Neuronal stem cell (in vitro differentiated cells): ENCODE measurements around the gene SMIM44.

ENCODE experiments used
- DNase-seq: peaks from one replicate; pipeline ENCODE4 v3.0.0-alpha.2; 2013; ENCODE audit warnings: low spot score
- H2AFZ ChIP-seq: one replicate; pipeline ENCODE4 v1.6.1; 2013; ENCODE audit warnings: mild to moderate bottlenecking, low read length, inconsistent platforms
- H2AK5ac ChIP-seq: 2 replicates; pipeline ENCODE4 v1.6.1; 2013; ENCODE audit warnings: low read depth, mild to moderate bottlenecking, inconsistent platforms, low read length, moderate library complexity, mixed read lengths
- H2BK120ac ChIP-seq: 2 replicates; pipeline ENCODE4 v1.6.1; 2013; ENCODE audit warnings: low read depth, mild to moderate bottlenecking, inconsistent platforms, low read length, moderate library complexity, mixed read lengths
- H2BK12ac ChIP-seq: one replicate; pipeline ENCODE4 v1.6.1; 2013; ENCODE audit warnings: low read length, inconsistent platforms
- H2BK15ac ChIP-seq: 2 replicates; pipeline ENCODE4 v1.6.1; 2013; ENCODE audit warnings: mild to moderate bottlenecking, low read length, inconsistent platforms, mixed read lengths
- H2BK5ac ChIP-seq: one replicate; pipeline ENCODE4 v1.6.1; 2013; ENCODE audit warnings: inconsistent platforms, mild to moderate bottlenecking, low read length, moderate library complexity
- H3K14ac ChIP-seq: one replicate; pipeline ENCODE4 v1.6.1; 2013; ENCODE audit warnings: low read length, inconsistent platforms
- H3K18ac ChIP-seq: 2 replicates; pipeline ENCODE4 v1.6.1; 2013; ENCODE audit warnings: low read length, inconsistent platforms
- H3K23ac ChIP-seq: 2 replicates; pipeline ENCODE4 v1.6.1; 2013; ENCODE audit warnings: low read depth, mild to moderate bottlenecking, mixed read lengths, low read length, inconsistent platforms; ENCODE audit not compliant: poor library complexity
- H3K27ac ChIP-seq: replicated peaks from 3 replicates; pipeline ENCODE4 v1.5.1; 2013; ENCODE audit warnings: low read length, inconsistent platforms
- H3K27me3 ChIP-seq, 3 experiments: 2 replicates each; pipeline ENCODE4 v1.6.1; 2013; ENCODE audit warnings: low read length in 3 of 3, mild to moderate bottlenecking in 2 of 3, inconsistent platforms in 1 of 3, low read depth in 1 of 3, mixed read lengths in 1 of 3, moderate library complexity in 1 of 3; ENCODE audit not compliant: control insufficient read depth in 3 of 3, insufficient read depth in 3 of 3
- H3K36me3 ChIP-seq, 2 donors: replicated peaks in 1 of 2; 2 replicates each; pipeline ENCODE4 v1.6.1; 2013; ENCODE audit warnings: low read length in 2 of 2; ENCODE audit not compliant: control insufficient read depth in 2 of 2, insufficient read depth in 2 of 2
- H3K4ac ChIP-seq: 2 replicates; pipeline ENCODE4 v1.6.1; 2013; ENCODE audit warnings: inconsistent platforms, mild to moderate bottlenecking, low read length, moderate library complexity
- H3K4me1 ChIP-seq, 2 donors: 1 replicate in 1 of 2; 2 replicates in 1 of 2; pipeline ENCODE4 v1.6.1; 2013; ENCODE audit warnings: low read length in 2 of 2, low read depth in 1 of 2; ENCODE audit not compliant: control insufficient read depth in 2 of 2, insufficient read depth in 1 of 2
- H3K4me2 ChIP-seq: one replicate; pipeline ENCODE4 v1.6.1; 2013; ENCODE audit warnings: mild to moderate bottlenecking, low read length, inconsistent platforms; ENCODE audit not compliant: insufficient read depth, poor library complexity, severe bottlenecking
- H3K4me3 ChIP-seq, 2 donors: 2 replicates each; pipeline ENCODE4 v1.5.1; 2013; ENCODE audit warnings: low read length in 2 of 2, mild to moderate bottlenecking in 2 of 2, inconsistent platforms in 1 of 2, moderate library complexity in 1 of 2
- H3K79me1 ChIP-seq: one replicate; pipeline ENCODE4 v1.6.1; 2013; ENCODE audit warnings: low read depth, mild to moderate bottlenecking, inconsistent platforms, low read length, moderate library complexity
- H3K9ac ChIP-seq: one replicate; pipeline ENCODE4 v1.6.1; 2013; ENCODE audit warnings: mild to moderate bottlenecking, low read depth, low read length, inconsistent platforms; ENCODE audit not compliant: poor library complexity
- H3K9me3 ChIP-seq, 2 donors: replicated peaks in 1 of 2; 2 replicates each; pipeline versions ENCODE3 to v1.6.1; 2013; ENCODE audit warnings: low read length in 2 of 2, mild to moderate bottlenecking in 2 of 2, inconsistent platforms in 1 of 2, low read depth in 1 of 2, mixed read lengths in 1 of 2, moderate library complexity in 1 of 2; ENCODE audit not compliant: control insufficient read depth in 2 of 2, insufficient read depth in 1 of 2
- H4K8ac ChIP-seq: one replicate; pipeline ENCODE4 v1.6.1; 2013; ENCODE audit warnings: low read depth, mild to moderate bottlenecking, inconsistent platforms, low read length, moderate library complexity
- H4K91ac ChIP-seq: one replicate; pipeline ENCODE4 v1.6.1; 2013; ENCODE audit warnings: low read length, low read depth, mild to moderate bottlenecking, inconsistent platforms; ENCODE audit not compliant: poor library complexity
- WGBS, 2 donors: extraction: QIAGEN DNeasy Blood & Tissue Kit; methylation state at CpG; one replicate each; pipeline ENCODE4 v1.1.7; 2013; ENCODE audit warnings: missing lambda C conversion rate in 2 of 2, mixed read lengths in 1 of 2; ENCODE audit not compliant: insufficient read length in 2 of 2, insufficient replicate concordance in 1 of 2; ENCODE audit errors: extremely low coverage in 2 of 2; 5-methylcytosine and 5-hydroxymethylcytosine counted together

Gene SMIM44

GRCh38 chr19:3514930-3515329 is 31.7 kb upstream of the SMIM44 start:
- H3K18ac ChIP-seq: no peak overlapping the region
- no peaks in the 10 kb centered on the region for H3K27me3 ChIP-seq
- H2BK12ac ChIP-seq: no peak overlapping the region
- no peaks in the 10 kb centered on the region for H3K4me1 ChIP-seq
- no peak overlapping the region for H4K91ac ChIP-seq
- no peak overlapping the region for H2BK15ac ChIP-seq
- no peak overlapping the region for H3K23ac ChIP-seq
- peak overlapping the region; percentile 53 for H3K9ac ChIP-seq
- no peak for DNase-seq
- H3K4ac ChIP-seq: no peak overlapping the region
- H2AFZ ChIP-seq: no peak overlapping the region
- H2BK5ac ChIP-seq: no peak overlapping the region
- H4K8ac ChIP-seq: no peak overlapping the region
- H3K4me3 ChIP-seq: no peak overlapping the region
- H2AK5ac ChIP-seq: no peak overlapping the region
- H3K14ac ChIP-seq: no peak overlapping the region
- no peak overlapping the region for H3K4me2 ChIP-seq
- peaks cover 11 to 81% of the 10 kb centered on the region in 2 donors for H3K36me3 ChIP-seq
- no peak overlapping the region for H3K27ac ChIP-seq
- no peak overlapping the region for H2BK120ac ChIP-seq
- no CpG with 5 or more reads among the region's 12 CpGs for WGBS, 2 donors
- peaks cover 61% of the 10 kb centered on the region for H3K79me1 ChIP-seq
- no peaks in the 10 kb centered on the region for H3K9me3 ChIP-seq

GRCh38 chr19:3513229-3514140 is 30.2 kb upstream of the SMIM44 start:
- H4K8ac ChIP-seq: no peak overlapping the region
- no peak overlapping the region for H3K4me2 ChIP-seq
- H2BK120ac ChIP-seq: no peak overlapping the region
- no peak overlapping the region for H2BK12ac ChIP-seq
- peak overlapping the region; percentile 58 for H3K23ac ChIP-seq
- no peak overlapping the region for H2BK15ac ChIP-seq
- no peak overlapping the region for H2AFZ ChIP-seq
- no peak overlapping the region for H3K9ac ChIP-seq
- peaks cover 22 to 81% of the 10 kb centered on the region in 2 donors for H3K36me3 ChIP-seq
- H2BK5ac ChIP-seq: no peak overlapping the region
- H3K79me1 ChIP-seq: peaks cover 66% of the 10 kb centered on the region
- WGBS, 2 donors: no CpG with 5 or more reads among the region's 23 CpGs
- H3K18ac ChIP-seq: no peak overlapping the region
- H3K27me3 ChIP-seq: no peaks in the 10 kb centered on the region
- H3K27ac ChIP-seq: no peak overlapping the region
- no peaks in the 10 kb centered on the region for H3K4me1 ChIP-seq
- H4K91ac ChIP-seq: no peak overlapping the region
- H3K14ac ChIP-seq: no peak overlapping the region
- H2AK5ac ChIP-seq: no peak overlapping the region
- DNase-seq: no peak
- H3K9me3 ChIP-seq: no peaks in the 10 kb centered on the region
- no peak overlapping the region for H3K4ac ChIP-seq
- no peak overlapping the region for H3K4me3 ChIP-seq

GRCh38 chr19:3512562-3513228 is 29.5 kb upstream of the SMIM44 start:
- Histone ChIP-seq H2BK120ac (no peak overlapping the region), H3K14ac (no peak overlapping the region), H3K4me2 (no peak overlapping the region), H2AK5ac (no peak overlapping the region), H2BK5ac (no peak overlapping the region), H3K18ac (peak overlapping the region; percentile 38), H3K4me1 (peaks cover under 1% of the 10 kb centered on the region in 2 donors), H3K9ac (no peak overlapping the region), H3K27ac (no peak overlapping the region), H4K8ac (no peak overlapping the region), H2BK12ac (no peak overlapping the region), H3K4me3 (no peak overlapping the region), H4K91ac (no peak overlapping the region), H3K36me3 (peaks cover 23 to 82% of the 10 kb centered on the region in 2 donors), H3K23ac (no peak overlapping the region), H2AFZ (no peak overlapping the region), H2BK15ac (no peak overlapping the region), H3K27me3 (no peaks in the 10 kb centered on the region), H3K4ac (no peak overlapping the region), H3K79me1 (peaks cover 65% of the 10 kb centered on the region), H3K9me3 (no peaks in the 10 kb centered on the region)
- WGBS, 2 donors: no CpG with 5 or more reads among the region's 17 CpGs
- DNase-seq: no peak
